Measurements from ENCODE around the gene BID. TPM values are rescaled to one million over a fixed set of nuclear protein-coding genes. Genes with fewer than 3 reads are reported as not detected.

The BID gene
- total RNA-seq, 1 donor from 2014 or later, result 24.6 TPM

GRCh38 chr22:17786435-17787161 is 12.3 kb upstream of the BID start:
- H3K27me3 Mint-ChIP-seq, result peaks cover 4% of the 10 kb centered on the region
- no peak overlapping the region for H3K4me3 Mint-ChIP-seq (ENCODE audit: low read depth)
- no peaks in the 10 kb centered on the region for H3K4me1 Mint-ChIP-seq (ENCODE audit: low read depth)
- H3K9me3 Mint-ChIP-seq (ENCODE audit: low read depth), result no peaks in the 10 kb centered on the region
- no peaks in the 10 kb centered on the region for H3K36me3 Mint-ChIP-seq (ENCODE audit: insufficient read depth)
- DNase-seq (ENCODE audit: low spot score, unreplicated experiment), result no peak
- TF ChIP-seq, protein P1, sequence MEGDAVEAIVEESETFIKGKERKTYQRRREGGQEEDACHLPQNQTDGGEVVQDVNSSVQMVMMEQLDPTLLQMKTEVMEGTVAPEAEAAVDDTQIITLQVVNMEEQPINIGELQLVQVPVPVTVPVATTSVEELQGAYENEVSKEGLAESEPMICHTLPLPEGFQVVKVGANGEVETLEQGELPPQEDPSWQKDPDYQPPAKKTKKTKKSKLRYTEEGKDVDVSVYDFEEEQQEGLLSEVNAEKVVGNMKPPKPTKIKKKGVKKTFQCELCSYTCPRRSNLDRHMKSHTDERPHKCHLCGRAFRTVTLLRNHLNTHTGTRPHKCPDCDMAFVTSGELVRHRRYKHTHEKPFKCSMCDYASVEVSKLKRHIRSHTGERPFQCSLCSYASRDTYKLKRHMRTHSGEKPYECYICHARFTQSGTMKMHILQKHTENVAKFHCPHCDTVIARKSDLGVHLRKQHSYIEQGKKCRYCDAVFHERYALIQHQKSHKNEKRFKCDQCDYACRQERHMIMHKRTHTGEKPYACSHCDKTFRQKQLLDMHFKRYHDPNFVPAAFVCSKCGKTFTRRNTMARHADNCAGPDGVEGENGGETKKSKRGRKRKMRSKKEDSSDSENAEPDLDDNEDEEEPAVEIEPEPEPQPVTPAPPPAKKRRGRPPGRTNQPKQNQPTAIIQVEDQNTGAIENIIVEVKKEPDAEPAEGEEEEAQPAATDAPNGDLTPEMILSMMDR (IDR thresholded peaks at IDR 0.05; ENCODE audit: unreplicated experiment), result no peak
- no peak overlapping the region for H3K27ac Mint-ChIP-seq

GRCh38 chr22:17785185-17786184 is 11.2 kb upstream of the BID start:
- DNase-seq (ENCODE audit: low spot score, unreplicated experiment), result no peak
- Mint-ChIP-seq H3K4me1 (ENCODE audit: low read depth) (no peaks in the 10 kb centered on the region), H3K9me3 (ENCODE audit: low read depth) (no peaks in the 10 kb centered on the region), H3K27me3 (peaks cover 4% of the 10 kb centered on the region), H3K36me3 (ENCODE audit: insufficient read depth) (no peaks in the 10 kb centered on the region), H3K27ac (no peak overlapping the region), H3K4me3 (ENCODE audit: low read depth) (no peak overlapping the region)
- TF ChIP-seq, protein P1 (IDR thresholded peaks at IDR 0.05; ENCODE audit: unreplicated experiment), result peak; percentile 41

DNA sequence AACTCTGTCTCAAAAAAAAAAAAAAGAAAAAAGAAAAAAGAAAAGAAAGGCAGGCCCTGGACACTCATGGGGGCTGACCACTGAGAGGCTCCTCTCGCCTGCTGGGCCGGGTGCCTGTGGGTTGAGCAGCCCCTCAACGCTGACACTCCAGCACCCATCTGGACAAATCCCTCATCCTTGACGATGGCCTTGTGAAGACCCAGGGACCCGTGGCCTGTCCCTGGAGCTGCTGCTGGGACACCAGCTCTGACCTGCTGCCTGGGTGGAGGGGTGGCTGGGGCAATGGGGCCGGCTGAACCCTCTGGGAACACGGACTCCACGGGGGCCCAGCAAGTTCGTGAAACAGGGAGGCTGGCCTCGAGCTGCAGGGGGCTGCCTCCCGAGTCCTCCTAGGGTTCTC is 10.5 kb upstream of the BID start:
- Mint-ChIP-seq H3K4me3 (ENCODE audit: low read depth) (no peak overlapping the region), H3K27me3 (peaks cover 4% of the 10 kb centered on the region), H3K9me3 (ENCODE audit: low read depth) (no peaks in the 10 kb centered on the region), H3K36me3 (ENCODE audit: insufficient read depth) (no peaks in the 10 kb centered on the region), H3K27ac (no peak overlapping the region), H3K4me1 (ENCODE audit: low read depth) (no peaks in the 10 kb centered on the region)
- DNase-seq (ENCODE audit: low spot score, unreplicated experiment), result no peak
- TF ChIP-seq, protein P1 (IDR thresholded peaks at IDR 0.05; ENCODE audit: unreplicated experiment), result no peak

- Mint-ChIP-seq H3K27me3 (peaks cover 7% of the 10 kb centered on the region), H3K27ac (no peak overlapping the region), H3K4me1 (ENCODE audit: low read depth) (no peaks in the 10 kb centered on the region), H3K4me3 (ENCODE audit: low read depth) (no peak overlapping the region), H3K36me3 (ENCODE audit: insufficient read depth) (no peaks in the 10 kb centered on the region), H3K9me3 (ENCODE audit: low read depth) (no peaks in the 10 kb centered on the region)
- DNase-seq (ENCODE audit: low spot score, unreplicated experiment), result no peak
- TF ChIP-seq, protein P1 (IDR thresholded peaks at IDR 0.05; ENCODE audit: unreplicated experiment), result no peak
Measured at GRCh38 chr22:17783773-17784480, 9.7 kb upstream of the BID start.

DNA sequence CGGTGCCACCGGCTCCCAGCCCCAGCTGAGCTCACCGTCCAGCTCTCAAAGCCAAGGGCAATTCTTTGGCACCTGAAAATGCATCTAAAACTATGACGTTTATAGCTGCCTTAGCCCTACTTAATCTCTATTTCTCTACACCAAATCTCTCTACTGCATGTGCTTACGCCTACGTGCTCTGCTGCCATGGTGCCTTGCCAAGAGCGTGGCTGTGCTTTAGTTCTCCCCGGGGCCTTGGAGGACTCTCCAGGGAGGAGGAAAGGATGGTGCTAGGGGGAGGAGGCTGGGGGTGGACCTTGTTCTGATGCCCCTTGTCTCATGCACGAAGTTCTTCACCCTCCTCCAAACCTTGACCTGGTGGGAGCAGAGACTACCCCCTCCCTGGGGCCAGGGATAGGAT is 9.0 kb upstream of the BID start:
- Mint-ChIP-seq H3K4me1 (ENCODE audit: low read depth) (no peaks in the 10 kb centered on the region), H3K27ac (no peak overlapping the region), H3K36me3 (ENCODE audit: insufficient read depth) (no peaks in the 10 kb centered on the region), H3K4me3 (ENCODE audit: low read depth) (no peak overlapping the region), H3K9me3 (ENCODE audit: low read depth) (no peaks in the 10 kb centered on the region), H3K27me3 (peaks cover 7% of the 10 kb centered on the region)
- TF ChIP-seq, protein P1 (IDR thresholded peaks at IDR 0.05; ENCODE audit: unreplicated experiment), result no peak
- no peak for DNase-seq (ENCODE audit: low spot score, unreplicated experiment)
